OCI-LY3 (cell line): ENCODE measurements around the gene GRAMD1C.
"Not testable (repeated sequence)": the region's sequence is repeated elsewhere in the genome, so short reads cannot be mapped to it uniquely, and the experiment has no call there.

ENCODE experiments used
- EZH2phosphoT487 ChIP-seq: fragments of 200-600 bp; shearing (Covaris generic); IDR thresholded peaks from 2 replicates; pipeline ENCODE4 v1.6.1; 2018; ENCODE audit warnings: antibody characterized with exemption, mixed run types, low read depth
- TF ChIP-seq, protein P1 (sequence below): fragments of 200-600, 300-600 bp; sonication (generic); IDR thresholded peaks from 2 replicates; pipeline ENCODE4 v1.5.1; 2014; ENCODE audit warnings: antibody characterized with exemption, low read length, low read depth

DNA sequence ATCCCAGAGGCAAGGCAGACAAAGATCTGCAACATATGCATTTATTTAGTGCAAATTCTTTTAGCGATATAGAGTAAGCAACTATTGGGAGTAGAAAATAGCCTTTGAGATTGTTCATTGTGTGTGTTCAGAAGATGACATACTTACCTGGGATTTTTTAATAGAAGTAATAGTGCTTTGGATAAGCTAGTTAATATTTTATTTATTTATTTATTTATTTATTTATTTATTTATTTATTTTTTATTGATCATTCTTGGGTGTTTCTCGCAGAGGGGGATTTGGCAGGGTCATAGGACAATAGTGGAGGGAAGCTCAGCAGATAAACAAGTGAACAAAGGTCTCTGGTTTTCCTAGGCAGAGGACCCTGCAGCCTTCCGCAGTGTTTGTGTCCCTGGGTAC lies 10.5 kb downstream of the GRAMD1C start:
- TF ChIP-seq, protein P1, sequence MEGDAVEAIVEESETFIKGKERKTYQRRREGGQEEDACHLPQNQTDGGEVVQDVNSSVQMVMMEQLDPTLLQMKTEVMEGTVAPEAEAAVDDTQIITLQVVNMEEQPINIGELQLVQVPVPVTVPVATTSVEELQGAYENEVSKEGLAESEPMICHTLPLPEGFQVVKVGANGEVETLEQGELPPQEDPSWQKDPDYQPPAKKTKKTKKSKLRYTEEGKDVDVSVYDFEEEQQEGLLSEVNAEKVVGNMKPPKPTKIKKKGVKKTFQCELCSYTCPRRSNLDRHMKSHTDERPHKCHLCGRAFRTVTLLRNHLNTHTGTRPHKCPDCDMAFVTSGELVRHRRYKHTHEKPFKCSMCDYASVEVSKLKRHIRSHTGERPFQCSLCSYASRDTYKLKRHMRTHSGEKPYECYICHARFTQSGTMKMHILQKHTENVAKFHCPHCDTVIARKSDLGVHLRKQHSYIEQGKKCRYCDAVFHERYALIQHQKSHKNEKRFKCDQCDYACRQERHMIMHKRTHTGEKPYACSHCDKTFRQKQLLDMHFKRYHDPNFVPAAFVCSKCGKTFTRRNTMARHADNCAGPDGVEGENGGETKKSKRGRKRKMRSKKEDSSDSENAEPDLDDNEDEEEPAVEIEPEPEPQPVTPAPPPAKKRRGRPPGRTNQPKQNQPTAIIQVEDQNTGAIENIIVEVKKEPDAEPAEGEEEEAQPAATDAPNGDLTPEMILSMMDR: not testable (repeated sequence)
- not testable (repeated sequence) for TF ChIP-seq EZH2phosphoT487
